SH-SY5Y (cell line): Measurements from ENCODE around the gene CHD2.

ENCODE experiments used
- GATA2 ChIP-seq: IDR thresholded peaks from 2 replicates; pipeline ENCODE4 v1.6.1; 2011; ENCODE audit warnings: mild to moderate bottlenecking, low read depth, low read length
- GATA3 ChIP-seq: IDR thresholded peaks from 2 replicates; pipeline ENCODE4 v1.6.1; 2011; ENCODE audit warnings: low read depth, mild to moderate bottlenecking, low read length, moderate library complexity

CHD2 gene

GRCh38 chr15:93042211-93042610 lies 142.1 kb downstream of the CHD2 start:
- TF ChIP-seq GATA2 = no peak
- TF ChIP-seq GATA3 = no peak

- TF ChIP-seq GATA3 = no peak
- TF ChIP-seq GATA2 = no peak
These were observed 142.7 kb downstream of the CHD2 start for GRCh38 chr15:93042691-93043378.

GRCh38 chr15:93043621-93044300 lies 143.6 kb downstream of the CHD2 start:
- no peak for TF ChIP-seq GATA2
- no peak for TF ChIP-seq GATA3

- TF ChIP-seq GATA3 = no peak
- TF ChIP-seq GATA2 = no peak
These were observed 144.4 kb downstream of the CHD2 start for GRCh38 chr15:93044301-93045190.

GRCh38 chr15:93045191-93045785 lies 145.2 kb downstream of the CHD2 start:
- no peak for TF ChIP-seq GATA3
- TF ChIP-seq GATA2 = no peak

GRCh38 chr15:93046120-93046519 lies 146.0 kb downstream of the CHD2 start:
- TF ChIP-seq GATA2 = no peak
- TF ChIP-seq GATA3 = no peak

- TF ChIP-seq GATA2 (no peak), GATA3 (no peak)
These were observed 146.6 kb downstream of the CHD2 start for GRCh38 chr15:93046721-93047120.

- TF ChIP-seq GATA2 (no peak), GATA3 (no peak)
These were observed 147.7 kb downstream of the CHD2 start for GRCh38 chr15:93047621-93048425.

GRCh38 chr15:93048426-93048721 lies 148.2 kb downstream of the CHD2 start:
- TF ChIP-seq GATA3 = no peak
- TF ChIP-seq GATA2 = no peak

GRCh38 chr15:93048759-93049161 lies 148.6 kb downstream of the CHD2 start:
- TF ChIP-seq GATA3 (no peak), GATA2 (no peak)

- TF ChIP-seq GATA3 = no peak
- TF ChIP-seq GATA2 = no peak
These were observed 149.1 kb downstream of the CHD2 start for GRCh38 chr15:93049233-93049632.

GRCh38 chr15:93049914-93050578 lies 149.9 kb downstream of the CHD2 start:
- TF ChIP-seq GATA3 (no peak), GATA2 (no peak)

- TF ChIP-seq GATA3 = no peak
- TF ChIP-seq GATA2 = no peak
These were observed 150.5 kb downstream of the CHD2 start for GRCh38 chr15:93050648-93051047.
